A549 (cell line): ENCODE data around the gene HOXD1. TPM values are rescaled to one million over a fixed set of nuclear protein-coding genes. Genes with fewer than 3 reads are reported as not detected.

Experiments used
- ATAC-seq, 2 experiments: fragments of 200-7000 bp in 1 of 2; fragments of >200 bp in 1 of 2; cut with Nextera tagmentation in 1 of 2; cut with Tn5 transposase in 1 of 2; 3 replicates each; pipeline versions ENCODE4 v1.8.0 to v1.9.1; 2018 to 2020; ENCODE audit warnings: mild to moderate bottlenecking in 1 of 2, moderate library complexity in 1 of 2
- CTCF ChIA-PET: fragments of 300-600 bp; sonication (Branson Sonifier 250); formaldehyde crosslinking; extraction: SDS; loops from one replicate; lab custom pipeline; 2021; ENCODE audit warnings: antibody characterized with exemption, inconsistent platforms; lab: Yijun Ruan, JAX
- POLR2A ChIA-PET: fragments of 350-600 bp; formaldehyde crosslinking; extraction: SDS; loops from one replicate; lab custom pipeline; 2021; ENCODE audit warnings: antibody characterized with exemption, inconsistent platforms; lab: Yijun Ruan, JAX
- DNase-seq, 2 experiments: peaks; one replicate each; pipeline versions ENCODE4 v3.0.0 to v3.0.0-alpha.2; 2011 to 2016; ENCODE audit warnings: low read depth in 1 of 2, low spot score in 1 of 2
- FAIRE-seq: peaks from 2 replicates; lab custom pipeline; 2011; peaks lifted over from hg19 to GRCh38; lab: Jason Lieb, UNC
- H3K27ac ChIP-seq, 2 experiments: fragments of >200 bp; sonication (Bioruptor Twin); formaldehyde crosslinking; 3 replicates each; pipeline ENCODE4 v1.5.1; 2016 to 2017
- H3K4me1 ChIP-seq: fragments of >200 bp; sonication (Bioruptor Twin); formaldehyde crosslinking; 3 replicates; pipeline ENCODE4 v1.6.1; 2016
- H3K4me2 ChIP-seq: fragments of >200 bp; sonication (Bioruptor Twin); formaldehyde crosslinking; 3 replicates; pipeline ENCODE4 v1.6.1; 2016
- H3K4me3 ChIP-seq: fragments of >200 bp; sonication (Bioruptor Twin); formaldehyde crosslinking; 3 replicates; pipeline ENCODE4 v1.5.1; 2016
- H3K9me3 ChIP-seq: fragments of >200 bp; sonication (Bioruptor Twin); formaldehyde crosslinking; 3 replicates; pipeline ENCODE4 v1.6.1; 2016
- CEBPB ChIP-seq, 2 experiments: fragments of >200 bp in 1 of 2; sonication (Bioruptor Twin) in 1 of 2; formaldehyde crosslinking in 1 of 2; IDR thresholded peaks; 2 replicates each; pipeline ENCODE4 v1.6.1; 2012 to 2016
- FOSB ChIP-seq: fragments of 250-450 bp; sonication (Bioruptor Pico); IDR thresholded peaks from 2 replicates; pipeline ENCODE4 v1.5.0; 2020; ENCODE audit warnings: mild to moderate bottlenecking, moderate library complexity
- FOXS1 ChIP-seq: fragments of 250-450 bp; sonication (Bioruptor Pico); IDR thresholded peaks from 2 replicates; pipeline ENCODE4 v1.5.0; 2020; ENCODE audit warnings: mild to moderate bottlenecking, moderate library complexity
- HEYL ChIP-seq: fragments of 250-450 bp; sonication (Bioruptor Pico); IDR thresholded peaks from 2 replicates; pipeline ENCODE4 v1.8.0; 2021; ENCODE audit warnings: mild to moderate bottlenecking, moderate library complexity
- HOXB13 ChIP-seq: fragments of 250-450 bp; sonication (Bioruptor Pico); IDR thresholded peaks from 2 replicates; pipeline ENCODE4 v1.5.0; 2020; ENCODE audit warnings: low read depth, mild to moderate bottlenecking, moderate library complexity
- JUN ChIP-seq, 2 experiments: fragments of >200 bp; sonication (Bioruptor Twin); formaldehyde crosslinking; IDR thresholded peaks; 2 replicates in 1 of 2; 3 replicates in 1 of 2; pipeline ENCODE4 v1.6.1; 2016 to 2017
- KDM1A ChIP-seq: fragments of 200-600 bp; sonication (generic); IDR thresholded peaks from 2 replicates; pipeline ENCODE4 v1.6.1; 2016; ENCODE audit warnings: low read depth, mild to moderate bottlenecking
- NFE2L2 ChIP-seq: fragments of 150-350 bp; conservative IDR thresholded peaks from 2 replicates; pipeline ENCODE4 v1.6.1; 2014; ENCODE audit warnings: low read length
- NPAS2 ChIP-seq: fragments of 250-450 bp; sonication (Bioruptor Pico); IDR thresholded peaks from 2 replicates; pipeline ENCODE4 v1.8.0; 2022; ENCODE audit warnings: mild to moderate bottlenecking, moderate library complexity, borderline replicate concordance
- RARB ChIP-seq: fragments of 250-450 bp; sonication (Bioruptor Pico); IDR thresholded peaks from 2 replicates; pipeline ENCODE4 v1.8.0; 2021; ENCODE audit warnings: mild to moderate bottlenecking, moderate library complexity
- RCOR1 ChIP-seq: fragments of 150-350 bp; IDR thresholded peaks from 2 replicates; pipeline ENCODE4 v1.6.1; 2014; ENCODE audit warnings: antibody characterized with exemption, low read length, low read depth
- TP53 ChIP-seq: fragments of 250-450 bp; sonication (Bioruptor Pico); IDR thresholded peaks from 2 replicates; pipeline ENCODE4 v1.5.0; 2021; ENCODE audit warnings: mild to moderate bottlenecking, moderate library complexity
- ZFP36 ChIP-seq: fragments of 450-650 bp; IDR thresholded peaks from 2 replicates; pipeline ENCODE4 v1.6.1; 2014; ENCODE audit warnings: borderline replicate concordance; ENCODE audit not compliant: partially characterized antibody
- WGBS: methylation state at CpG from one replicate; pipeline ENCODE4 v1.1.6; 2017; ENCODE audit errors: missing lambda C conversion rate; 5-methylcytosine and 5-hydroxymethylcytosine counted together
- polyA plus RNA-seq, 4 experiments: library from polyadenylated mRNA; depleted of rRNA in 3 of 4; stranded (reverse); fragments of >200 nt; fragmentation: RNase III in 1 of 4; extraction: RNeasy Plus Mini Kit Qiagen cat#74134 plus additional on column Dnase treatment in 1 of 4; gene quantifications; 2 replicates in 3 of 4; 3 replicates in 1 of 4; pipeline ENCODE4 v1.2.3, GENCODE V29; 2011 to 2017
- TF ChIP-seq, protein P1 (sequence below): IDR thresholded peaks from 2 replicates; pipeline ENCODE4 v1.6.1; 2012; ENCODE audit warnings: low read depth, borderline replicate concordance
- TF ChIP-seq, protein P2 (sequence below): IDR thresholded peaks from 2 replicates; pipeline ENCODE4 v1.6.1; 2012
- TF ChIP-seq, protein P3 (sequence below): fragments of >200 bp; sonication (Bioruptor Twin); formaldehyde crosslinking; IDR thresholded peaks from 3 replicates; pipeline ENCODE4 v1.5.1; 2016

Gene HOXD1
- polyA plus RNA-seq, 2 of the 4 experiments (the other 2 are of a cell fraction) = 0.12 TPM

DNA sequence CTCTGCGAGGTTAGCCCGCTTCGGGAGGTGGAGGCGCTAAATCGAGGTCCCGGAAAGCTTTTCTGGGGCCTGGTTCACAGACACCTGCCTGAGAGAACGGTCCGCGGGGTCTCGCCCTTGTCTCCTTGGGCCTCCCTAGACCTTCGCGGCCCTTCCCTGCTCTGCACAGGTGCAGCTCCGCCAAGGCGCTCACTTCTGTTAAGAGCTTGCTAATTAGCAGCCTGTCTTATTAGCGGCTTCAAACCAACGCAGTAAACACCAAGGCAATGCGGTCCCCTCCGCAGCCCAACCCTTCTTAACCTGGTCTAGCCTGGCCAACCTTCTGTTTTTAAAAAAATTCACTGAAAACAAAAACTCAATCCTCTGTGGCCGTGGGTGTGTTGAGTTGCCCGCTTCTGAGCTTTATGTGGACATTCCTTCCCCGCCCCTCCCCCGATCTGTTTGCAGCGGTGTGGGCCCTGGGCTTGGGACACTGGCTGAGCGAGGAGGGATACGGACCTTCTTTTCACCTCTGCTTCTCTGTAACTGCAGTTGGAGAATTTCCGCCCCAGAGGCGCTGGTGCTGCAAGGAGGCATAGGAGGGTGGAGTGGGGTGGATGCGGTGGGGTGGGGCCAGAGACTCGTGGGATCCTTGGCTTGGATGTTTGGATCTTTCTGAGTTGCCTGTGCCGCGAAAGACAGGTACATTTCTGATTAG, 40.5 kb upstream of the HOXD1 start:
- H3K4me3 ChIP-seq = no peak overlapping the region
- H3K4me2 ChIP-seq = no peak overlapping the region
- no peak overlapping the region for H3K27ac ChIP-seq
- no peaks in the 10 kb centered on the region for H3K4me1 ChIP-seq
- no peaks in the 10 kb centered on the region for H3K9me3 ChIP-seq
- POLR2A ChIA-PET = no interaction called here
- FAIRE-seq (no peak), DNase-seq (no peak), ATAC-seq (no peak)
- CTCF ChIA-PET = interaction anchor here (0.6 to 1.8 kb wide), 3 partner anchors 8 to 490 kb away, joined by 3 to 5 read pairs (median 5); no protein-coding TSS in a partner anchor
- TF ChIP-seq KDM1A (no peak), JUN (IDR thresholded peaks at IDR 0.05) (no peak), ZFP36 (no peak), TP53 (no peak), CEBPB (IDR thresholded peaks at IDR 0.05) (no peak), RCOR1 (no peak)
- 81% methylated on average over 25 of the region's 31 CpGs for WGBS

DNA sequence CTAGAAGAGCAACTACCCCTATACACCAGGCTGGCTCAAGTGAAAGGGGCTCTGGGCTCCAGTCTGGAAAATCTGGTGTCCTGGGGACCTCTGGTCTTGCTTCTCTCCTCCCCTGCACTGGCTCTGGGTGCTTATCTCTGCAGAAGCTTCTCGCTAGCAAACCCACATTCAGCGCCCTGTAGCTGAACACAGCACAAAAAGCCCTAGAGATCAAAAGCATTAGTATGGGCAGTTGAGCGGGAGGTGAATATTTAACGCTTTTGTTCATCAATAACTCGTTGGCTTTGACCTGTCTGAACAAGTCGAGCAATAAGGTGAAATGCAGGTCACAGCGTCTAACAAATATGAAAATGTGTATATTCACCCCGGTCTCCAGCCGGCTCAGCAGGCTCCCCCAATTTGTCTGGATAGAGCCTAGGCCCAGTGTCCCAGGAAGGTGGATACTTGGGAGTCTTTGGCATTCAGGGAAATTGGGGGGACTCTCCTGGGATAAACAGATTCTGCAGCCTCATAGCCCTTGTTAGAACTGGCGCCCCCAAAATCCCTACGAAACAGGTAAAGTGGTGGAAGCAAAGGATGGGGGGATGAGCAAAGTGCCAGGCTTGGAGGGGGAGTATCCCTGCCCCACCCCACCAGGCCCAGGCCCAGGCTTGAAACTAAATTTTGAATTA, 39.6 kb upstream of the HOXD1 start:
- H3K27ac ChIP-seq = no peak overlapping the region
- CTCF ChIA-PET = interaction anchor here (1.5 kb wide), 1 partner anchor 9 kb away, joined by 5 read pairs; no protein-coding TSS in a partner anchor
- POLR2A ChIA-PET = no interaction called here
- H3K9me3 ChIP-seq = no peaks in the 10 kb centered on the region
- no peaks in the 10 kb centered on the region for H3K4me1 ChIP-seq
- no peak overlapping the region for H3K4me2 ChIP-seq
- no peak for ATAC-seq
- 80% methylated on average over 11 of the region's 11 CpGs for WGBS
- no peak overlapping the region for H3K4me3 ChIP-seq
- TF ChIP-seq NPAS2 (CRISPR knock-in tag) (no peak), HEYL (CRISPR knock-in tag) (no peak)
- TF ChIP-seq, all 56 proteins: peak for 0
- DNase-seq (no peak), FAIRE-seq (no peak)

DNA sequence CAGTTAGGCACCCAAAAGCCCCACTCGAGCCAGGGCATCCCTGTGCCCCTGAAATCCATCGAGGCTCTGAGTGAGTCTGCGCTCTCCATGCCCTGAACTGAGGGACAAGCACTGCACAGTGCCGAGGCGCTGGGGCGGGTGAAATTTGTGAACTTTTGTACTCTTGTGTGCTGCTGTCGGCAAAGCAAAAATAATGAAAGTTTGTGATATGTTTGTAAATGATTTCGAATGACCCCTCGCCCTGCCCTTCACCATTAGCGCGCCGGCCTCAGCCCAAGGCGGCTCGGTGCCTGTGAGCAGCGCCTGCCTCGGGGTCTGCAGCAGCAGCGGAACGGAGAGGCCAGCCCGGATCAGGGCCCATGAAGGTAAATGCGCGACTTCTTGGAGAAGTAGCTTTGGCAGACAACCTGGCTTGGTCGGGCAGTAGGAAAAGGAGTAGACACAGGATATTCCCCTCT, 39.0 kb upstream of the HOXD1 start:
- H3K4me1 ChIP-seq = no peaks in the 10 kb centered on the region
- WGBS = 83% methylated on average over 22 of the region's 22 CpGs
- H3K9me3 ChIP-seq = no peaks in the 10 kb centered on the region
- no peak overlapping the region for H3K27ac ChIP-seq
- ChIA-PET POLR2A (no interaction called here), CTCF (interaction anchor here (0.6 to 1.8 kb wide), 3 partner anchors 10 to 503 kb away, joined by 3 to 6 read pairs (median 5); no protein-coding TSS in a partner anchor)
- no peak overlapping the region for H3K4me3 ChIP-seq
- FAIRE-seq (no peak), ATAC-seq (no peak), DNase-seq (no peak)
- H3K4me2 ChIP-seq = no peak overlapping the region
- no peak for TF ChIP-seq CEBPB (IDR thresholded peaks at IDR 0.05)
- no peak for TF ChIP-seq NFE2L2
- no peak for TF ChIP-seq JUN (IDR thresholded peaks at IDR 0.05)
- TF ChIP-seq, protein P1, sequence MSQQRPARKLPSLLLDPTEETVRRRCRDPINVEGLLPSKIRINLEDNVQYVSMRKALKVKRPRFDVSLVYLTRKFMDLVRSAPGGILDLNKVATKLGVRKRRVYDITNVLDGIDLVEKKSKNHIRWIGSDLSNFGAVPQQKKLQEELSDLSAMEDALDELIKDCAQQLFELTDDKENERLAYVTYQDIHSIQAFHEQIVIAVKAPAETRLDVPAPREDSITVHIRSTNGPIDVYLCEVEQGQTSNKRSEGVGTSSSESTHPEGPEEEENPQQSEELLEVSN = no peak
- TF ChIP-seq, protein P2, sequence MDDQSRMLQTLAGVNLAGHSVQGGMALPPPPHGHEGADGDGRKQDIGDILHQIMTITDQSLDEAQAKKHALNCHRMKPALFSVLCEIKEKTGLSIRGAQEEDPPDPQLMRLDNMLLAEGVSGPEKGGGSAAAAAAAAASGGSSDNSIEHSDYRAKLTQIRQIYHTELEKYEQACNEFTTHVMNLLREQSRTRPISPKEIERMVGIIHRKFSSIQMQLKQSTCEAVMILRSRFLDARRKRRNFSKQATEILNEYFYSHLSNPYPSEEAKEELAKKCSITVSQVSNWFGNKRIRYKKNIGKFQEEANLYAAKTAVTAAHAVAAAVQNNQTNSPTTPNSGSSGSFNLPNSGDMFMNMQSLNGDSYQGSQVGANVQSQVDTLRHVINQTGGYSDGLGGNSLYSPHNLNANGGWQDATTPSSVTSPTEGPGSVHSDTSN = no peak
- no peak for TF ChIP-seq FOSB (CRISPR knock-in tag)
- TF ChIP-seq RCOR1 = no peak
- no peak for TF ChIP-seq RARB (CRISPR knock-in tag)
- no peak for TF ChIP-seq TP53
- TF ChIP-seq FOXS1 (CRISPR knock-in tag) = no peak
- TF ChIP-seq, protein P3, sequence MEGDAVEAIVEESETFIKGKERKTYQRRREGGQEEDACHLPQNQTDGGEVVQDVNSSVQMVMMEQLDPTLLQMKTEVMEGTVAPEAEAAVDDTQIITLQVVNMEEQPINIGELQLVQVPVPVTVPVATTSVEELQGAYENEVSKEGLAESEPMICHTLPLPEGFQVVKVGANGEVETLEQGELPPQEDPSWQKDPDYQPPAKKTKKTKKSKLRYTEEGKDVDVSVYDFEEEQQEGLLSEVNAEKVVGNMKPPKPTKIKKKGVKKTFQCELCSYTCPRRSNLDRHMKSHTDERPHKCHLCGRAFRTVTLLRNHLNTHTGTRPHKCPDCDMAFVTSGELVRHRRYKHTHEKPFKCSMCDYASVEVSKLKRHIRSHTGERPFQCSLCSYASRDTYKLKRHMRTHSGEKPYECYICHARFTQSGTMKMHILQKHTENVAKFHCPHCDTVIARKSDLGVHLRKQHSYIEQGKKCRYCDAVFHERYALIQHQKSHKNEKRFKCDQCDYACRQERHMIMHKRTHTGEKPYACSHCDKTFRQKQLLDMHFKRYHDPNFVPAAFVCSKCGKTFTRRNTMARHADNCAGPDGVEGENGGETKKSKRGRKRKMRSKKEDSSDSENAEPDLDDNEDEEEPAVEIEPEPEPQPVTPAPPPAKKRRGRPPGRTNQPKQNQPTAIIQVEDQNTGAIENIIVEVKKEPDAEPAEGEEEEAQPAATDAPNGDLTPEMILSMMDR = no peak
- no peak for TF ChIP-seq HOXB13 (CRISPR knock-in tag)
